ENCODE results near the gene JUP.
"Not testable (repeated sequence)": the region's sequence is repeated elsewhere in the genome, so short reads cannot be mapped to it uniquely, and the experiment has no call there.

JUP gene

GRCh38 chr17:41777574-41778188, 8.8 kb downstream of the JUP start:
- DNase-seq: no peak

GRCh38 chr17:41777157-41777573, 9.3 kb downstream of the JUP start:
- peak in 1 of 2 experiments; percentile 7 for DNase-seq

GRCh38 chr17:41776262-41776900, 10.1 kb downstream of the JUP start:
- not testable (repeated sequence) for DNase-seq

- DNase-seq: no peak
Observed at GRCh38 chr17:41775394-41776226, 10.9 kb downstream of the JUP start.

GRCh38 chr17:41773731-41774193, 12.7 kb downstream of the JUP start:
- DNase-seq: no peak

- no peak for DNase-seq
Observed at GRCh38 chr17:41773190-41773588, 13.3 kb downstream of the JUP start.

- DNase-seq: no peak
Observed at GRCh38 chr17:41772586-41773189, 13.8 kb downstream of the JUP start.

- DNase-seq: no peak
Observed at GRCh38 chr17:41772218-41772585, 14.3 kb downstream of the JUP start.

- no peak for DNase-seq
Observed at GRCh38 chr17:41771389-41772206, 14.9 kb downstream of the JUP start.

GRCh38 chr17:41769985-41770384, 16.5 kb downstream of the JUP start:
- no peak for DNase-seq

- DNase-seq: no peak
Observed at GRCh38 chr17:41769346-41769862, 17.1 kb downstream of the JUP start.

GRCh38 chr17:41768682-41769288, 17.7 kb downstream of the JUP start:
- DNase-seq: no peak

- DNase-seq: no peak
Observed at GRCh38 chr17:41767324-41768042, 19.0 kb downstream of the JUP start.

- no peak for DNase-seq
Observed at GRCh38 chr17:41766135-41766534, 20.4 kb downstream of the JUP start.

GRCh38 chr17:41763327-41763726, 23.2 kb downstream of the JUP start:
- DNase-seq: no peak

- no peak for DNase-seq
Observed at GRCh38 chr17:41762841-41763240, 23.7 kb downstream of the JUP start.

- DNase-seq: no peak
Observed at GRCh38 chr17:41762391-41762790, 24.1 kb downstream of the JUP start.

GRCh38 chr17:41760878-41761277, 25.6 kb downstream of the JUP start:
- DNase-seq: no peak

- no peak for DNase-seq
Observed at GRCh38 chr17:41758601-41759000, 27.9 kb downstream of the JUP start.

- no peak for DNase-seq
Observed at GRCh38 chr17:41754066-41754465, 32.4 kb downstream of the JUP start.

GRCh38 chr17:41751288-41751687, 35.2 kb downstream of the JUP start:
- DNase-seq: no peak

Measured in SW 1271 (cell line).